HG03097 (cell line): ENCODE results near the gene C17orf113.
"Not testable (repeated sequence)": the region's sequence is repeated elsewhere in the genome, so short reads cannot be mapped to it uniquely, and the experiment has no call there.

ENCODE experiments used
- ATAC-seq: cut with Tn5 transposase; IDR thresholded peaks from one replicate; pipeline ENCODE4 v1.9.1; 2021; ENCODE audit not compliant: unreplicated experiment, low FRiP score

Gene C17orf113

DNA sequence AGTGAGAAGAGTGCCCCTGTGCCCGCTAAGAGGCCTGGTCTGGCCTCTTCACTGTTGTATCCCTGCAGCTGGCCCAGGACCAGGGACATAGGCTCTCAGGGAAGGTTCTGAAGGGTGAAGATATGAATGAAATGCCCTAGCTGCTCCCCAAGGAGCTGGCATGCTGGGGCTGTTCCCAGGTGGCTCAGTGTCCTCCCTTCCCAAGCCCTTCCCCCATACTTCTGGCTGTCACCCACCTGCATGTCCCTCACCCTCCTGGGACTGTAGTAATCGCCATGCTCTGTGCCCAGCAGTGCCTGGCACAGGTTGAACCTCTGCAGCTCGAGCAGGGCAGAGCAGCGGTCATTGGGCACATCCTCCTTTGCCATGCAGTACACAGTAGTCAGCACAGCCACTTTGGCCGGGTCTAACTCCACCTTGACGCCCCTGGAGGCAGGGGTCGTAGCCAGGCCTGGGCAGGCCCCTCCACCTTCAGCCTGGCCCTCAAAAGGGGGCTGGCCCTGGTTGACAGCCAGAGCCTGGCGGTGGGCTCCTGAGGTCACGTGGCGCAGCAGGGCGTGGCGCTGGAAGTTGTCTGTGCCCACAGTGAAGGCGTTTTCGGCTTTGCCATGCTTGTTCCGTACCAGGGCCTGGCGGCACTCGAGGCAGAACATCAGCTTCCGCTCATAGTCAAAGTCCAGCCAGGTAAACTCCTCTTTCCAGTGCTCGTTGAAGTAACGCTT lies 7.6 kb downstream of the C17orf113 start:
- ATAC-seq: no peak

- ATAC-seq: no peak
Measured at GRCh38 chr17:42041619-42042018, 8.8 kb downstream of the C17orf113 start.

- no peak for ATAC-seq
Measured at GRCh38 chr17:42040818-42041217, 9.6 kb downstream of the C17orf113 start.

- no peak for ATAC-seq
Measured at GRCh38 chr17:42039794-42040763, 10.3 kb downstream of the C17orf113 start.

DNA sequence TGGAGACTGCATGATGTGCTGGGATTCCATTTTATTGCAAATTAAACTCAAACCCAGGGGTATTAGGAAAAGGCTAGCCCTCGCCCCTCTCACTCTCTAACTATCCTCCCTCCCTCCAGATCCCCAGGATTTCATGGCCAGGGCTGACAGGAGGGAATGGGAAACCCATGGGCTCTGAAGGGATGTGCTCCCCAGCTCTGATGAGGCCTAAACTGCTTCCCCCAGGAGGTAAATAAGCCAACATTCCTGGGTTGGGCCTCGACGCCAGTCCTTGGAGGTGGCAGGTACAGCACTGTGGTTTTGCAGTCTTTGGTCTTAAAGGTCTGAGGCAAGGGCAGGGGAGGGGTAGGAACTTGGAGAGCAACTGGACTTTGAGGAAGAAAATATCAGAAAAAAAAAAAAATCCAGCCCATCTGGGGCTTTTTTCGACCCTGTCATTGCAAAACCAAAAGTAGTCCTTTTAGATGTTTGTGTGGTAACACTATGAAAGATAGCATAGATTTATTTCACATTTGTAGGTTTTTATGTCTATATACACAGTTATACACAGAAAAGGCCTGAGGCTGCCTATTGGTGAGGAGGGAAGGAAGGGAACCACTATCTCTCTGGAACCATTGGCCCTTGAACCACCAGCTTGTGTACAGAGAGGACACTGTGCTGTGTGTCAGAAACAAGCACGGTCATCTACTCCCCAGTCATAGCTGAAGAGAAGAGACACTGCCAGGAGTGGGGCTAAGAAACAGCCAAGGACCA lies 12.0 kb downstream of the C17orf113 start:
- ATAC-seq: no peak

DNA sequence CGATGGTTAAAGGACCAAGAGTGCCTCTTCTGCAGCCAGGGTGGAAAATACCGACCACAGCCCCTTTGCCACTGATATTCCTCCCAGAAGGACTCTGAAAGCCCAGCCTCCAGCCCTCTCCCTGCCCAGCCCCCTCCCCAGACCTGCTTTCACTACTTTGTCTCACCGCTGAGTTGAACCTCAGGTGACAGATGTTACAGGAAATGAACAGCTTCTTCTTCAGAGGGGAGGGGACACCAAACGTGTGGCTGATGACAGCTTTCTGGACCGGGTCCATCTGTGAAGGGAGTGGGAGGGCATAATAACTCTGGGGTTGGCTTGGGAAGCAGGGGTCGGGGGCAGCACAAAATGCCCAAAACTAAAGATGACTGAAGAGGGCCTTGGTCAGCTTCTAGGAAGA lies 16.3 kb downstream of the C17orf113 start:
- ATAC-seq: no peak

GRCh38 chr17:42031584-42031983 lies 18.8 kb downstream of the C17orf113 start:
- no peak for ATAC-seq

DNA sequence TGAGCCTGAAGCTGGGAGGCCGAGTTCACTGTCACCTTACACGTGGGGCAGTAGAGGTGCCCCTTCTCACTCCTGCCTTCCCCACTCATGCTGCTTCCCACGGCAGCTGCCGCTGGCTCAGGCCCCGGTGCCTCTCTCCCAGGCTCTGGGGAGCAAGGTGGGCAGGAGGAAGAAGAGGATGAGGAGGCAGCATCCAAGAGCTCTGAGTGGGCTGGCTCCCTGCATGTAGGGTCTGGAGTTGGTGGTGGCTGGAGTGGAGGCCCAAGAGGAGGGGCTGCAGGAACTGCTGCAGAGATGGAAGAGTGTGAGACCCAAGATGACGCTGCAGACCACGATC lies 21.6 kb downstream of the C17orf113 start:
- no peak for ATAC-seq

DNA sequence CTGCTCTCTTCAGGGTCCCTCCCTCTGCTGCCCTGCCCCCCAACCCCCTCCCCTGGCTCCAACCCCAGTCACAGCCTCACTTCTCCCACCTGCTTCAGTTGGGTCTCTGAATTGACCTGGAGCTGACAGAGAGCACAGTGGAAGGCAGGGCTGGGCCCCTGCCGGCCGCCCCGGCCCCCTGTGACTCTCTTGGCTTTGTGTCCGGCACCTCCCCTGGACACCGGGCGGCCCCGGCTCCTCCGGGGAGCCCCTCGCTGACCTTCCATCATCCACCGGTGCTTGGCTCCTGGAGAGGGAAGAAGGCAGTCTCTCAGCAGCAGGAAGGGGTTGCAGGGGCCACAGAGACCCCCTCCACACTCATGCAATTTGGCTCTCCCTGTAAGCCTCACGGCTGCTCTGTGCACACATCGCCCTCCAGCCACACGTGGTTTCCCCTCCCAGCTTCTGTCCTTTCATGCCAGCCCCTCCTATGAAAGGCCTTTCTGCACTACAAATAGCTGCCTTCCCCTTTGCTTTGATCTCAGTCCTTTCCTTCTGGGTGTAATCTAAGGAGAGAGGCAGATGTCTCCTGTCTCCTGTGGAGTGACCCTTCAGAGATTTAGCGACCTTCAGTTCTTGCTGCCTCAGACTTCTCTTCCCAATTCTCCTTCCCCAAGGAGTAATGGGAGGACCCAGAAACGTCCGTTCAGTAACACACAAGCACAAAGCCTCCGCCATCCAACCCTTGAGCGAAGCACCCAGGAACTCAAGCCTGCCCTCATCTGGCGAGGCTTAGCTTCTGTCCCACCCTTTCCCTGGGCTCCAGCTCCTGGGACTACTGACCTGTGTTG lies 22.2 kb downstream of the C17orf113 start:
- ATAC-seq: no peak

DNA sequence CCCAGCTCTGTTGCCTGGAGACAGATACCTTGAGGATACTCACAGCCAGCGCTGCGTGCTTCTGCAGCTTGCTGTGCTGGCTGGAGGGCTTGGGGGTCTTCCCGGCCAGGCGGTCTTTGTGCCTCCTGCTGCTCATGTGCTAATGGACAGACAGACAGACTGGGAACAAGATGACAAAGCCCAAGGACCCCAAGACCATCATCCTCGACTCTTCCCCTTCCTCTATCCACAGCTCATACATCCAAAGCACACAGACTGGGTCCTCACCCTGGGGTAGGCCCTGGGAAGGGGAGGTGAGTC lies 22.9 kb downstream of the C17orf113 start:
- ATAC-seq: no peak

DNA sequence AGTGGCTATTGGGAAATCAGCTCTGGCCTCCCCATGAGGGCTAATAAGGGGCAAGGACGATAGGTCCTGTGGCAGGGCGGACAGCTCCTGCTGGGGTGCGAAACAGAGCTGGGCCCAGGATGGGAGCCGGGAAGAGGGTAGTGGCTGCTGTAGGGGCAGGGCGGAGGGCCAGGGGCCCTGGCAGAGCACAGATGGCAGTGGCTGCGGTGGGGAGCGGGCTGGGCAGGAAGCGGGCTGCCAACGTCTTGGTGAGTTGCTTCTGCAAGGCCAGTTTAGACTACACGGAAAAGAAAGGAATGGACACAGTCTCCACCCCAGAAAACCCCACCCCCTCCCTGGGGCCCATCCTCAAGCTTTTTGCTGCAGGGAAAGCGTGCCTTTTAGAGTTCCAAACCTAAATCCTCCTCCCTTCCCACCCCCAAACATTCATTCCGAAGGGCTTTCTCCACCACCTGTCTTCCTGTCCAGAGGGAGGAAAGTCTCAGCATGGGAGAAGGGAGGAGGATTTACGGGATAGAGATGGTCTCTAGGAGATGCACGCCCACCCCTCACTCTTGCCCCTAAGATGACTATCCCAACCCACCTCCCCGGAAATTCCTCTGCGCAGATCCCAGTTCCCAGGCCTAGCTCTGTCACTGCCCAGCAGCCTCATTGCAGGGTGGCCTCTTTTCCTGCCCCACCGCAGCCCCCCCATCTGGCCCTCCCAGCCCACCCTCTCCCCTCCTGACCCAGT lies 23.4 kb downstream of the C17orf113 start:
- ATAC-seq: no peak

- ATAC-seq: no peak
Measured at GRCh38 chr17:42025936-42026335, 24.5 kb downstream of the C17orf113 start.

GRCh38 chr17:42025191-42025579 lies 25.2 kb downstream of the C17orf113 start:
- no peak for ATAC-seq

DNA sequence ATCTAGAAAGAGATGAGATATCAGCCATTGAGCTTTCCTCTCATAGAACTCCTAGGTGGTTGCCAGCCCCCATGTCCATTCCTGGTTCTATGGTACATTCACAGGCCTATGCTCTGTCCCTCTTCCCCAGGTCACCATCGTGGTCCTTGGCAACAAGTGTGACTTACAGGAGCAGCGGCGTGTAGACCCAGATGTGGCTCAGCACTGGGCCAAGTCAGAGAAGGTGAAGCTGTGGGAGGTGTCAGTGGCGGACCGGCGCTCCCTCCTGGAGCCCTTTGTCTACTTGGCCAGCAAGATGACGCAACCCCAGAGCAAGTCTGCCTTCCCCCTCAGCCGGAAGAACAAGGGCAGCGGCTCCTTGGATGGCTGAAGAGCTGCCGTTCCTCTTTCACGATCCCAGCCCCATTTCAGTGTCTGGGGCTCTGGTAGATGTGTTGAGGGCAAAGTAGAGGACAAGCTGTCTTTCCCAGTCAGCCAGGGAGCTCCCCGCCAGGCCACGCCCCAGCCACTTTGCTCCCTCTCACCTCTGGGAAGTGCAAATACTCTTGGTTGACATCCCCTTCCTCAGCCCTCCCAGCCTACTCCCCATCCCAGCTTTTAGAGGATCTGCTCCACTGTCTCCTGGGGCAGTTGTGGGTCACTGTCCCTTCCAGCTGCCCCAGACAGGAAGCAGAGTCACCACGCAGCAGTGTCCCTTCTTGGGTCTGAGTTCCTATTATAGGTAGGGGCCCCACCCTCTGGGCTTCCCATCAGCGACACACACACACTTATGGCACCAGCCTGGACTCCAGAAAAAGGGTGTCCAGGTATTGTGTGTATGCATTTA lies 26.7 kb downstream of the C17orf113 start:
- no peak for ATAC-seq

DNA sequence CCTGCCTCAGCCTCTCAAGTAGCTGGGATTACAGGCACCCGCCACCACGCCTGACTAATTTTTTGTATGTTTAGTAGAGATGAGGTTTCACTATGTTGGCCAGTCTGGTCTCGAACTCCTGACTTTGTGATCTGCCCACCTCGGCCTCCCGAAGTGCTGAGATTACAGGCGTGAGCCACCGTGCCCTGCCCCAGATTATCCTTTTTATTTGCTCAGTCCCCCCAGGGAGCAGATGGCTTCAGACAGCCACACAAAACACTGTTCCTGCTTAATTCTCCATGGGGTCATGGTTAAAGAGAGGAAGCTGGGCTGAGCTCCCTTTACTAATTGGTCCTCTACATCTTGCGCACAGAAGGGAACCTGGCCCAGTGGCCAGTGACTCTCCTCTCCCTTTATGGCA lies 29.6 kb downstream of the C17orf113 start:
- ATAC-seq: not testable (repeated sequence)

- ATAC-seq: peak; percentile 58
Measured at GRCh38 chr17:42019509-42020404, 30.6 kb downstream of the C17orf113 start, which contains the start of gene NKIRAS2. Gene NKIRAS2 (plus strand): TSS chr17:42020090. CDS start chr17:42021578, 1,488 bp downstream.

DNA sequence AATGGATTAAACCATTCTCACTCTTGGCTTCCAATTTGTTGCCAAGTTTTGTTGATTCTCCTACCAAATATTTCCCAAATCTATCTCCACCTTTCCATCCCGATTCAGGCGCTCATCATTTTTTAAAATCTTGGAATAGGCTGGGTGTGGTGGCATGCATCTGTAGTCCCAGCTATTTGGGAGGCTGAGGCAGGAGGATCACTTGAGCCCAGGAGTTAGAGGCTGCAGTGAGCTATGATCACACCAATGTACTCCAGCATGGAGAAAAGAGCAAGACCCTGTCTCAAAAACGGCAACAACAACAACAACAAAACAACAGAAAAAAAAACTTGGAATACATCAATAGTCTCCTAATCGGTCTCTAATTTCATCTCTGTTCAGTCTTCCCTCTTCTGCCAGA lies 31.4 kb downstream of the C17orf113 start:
- no peak for ATAC-seq

DNA sequence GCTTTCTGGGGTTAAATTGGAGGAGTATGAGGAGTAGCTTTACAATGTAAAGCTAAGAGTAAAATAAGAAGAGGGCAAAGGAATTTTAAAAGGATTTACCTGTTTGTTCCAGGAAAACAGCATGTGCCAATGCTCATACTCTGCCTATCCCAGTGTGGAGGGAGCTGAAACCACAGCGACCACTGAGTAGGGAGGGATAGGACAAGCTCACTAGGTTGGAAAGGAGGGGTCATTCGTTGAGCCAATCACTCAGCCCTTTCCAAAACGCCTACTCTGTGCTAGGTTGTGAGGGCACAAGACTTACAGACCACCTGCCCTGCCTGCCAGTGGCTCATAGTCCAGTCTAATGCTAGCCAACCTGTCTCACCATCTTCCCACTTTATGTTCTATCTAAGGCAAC lies 32.1 kb downstream of the C17orf113 start:
- ATAC-seq: no peak
